Esophagus muscularis mucosa (tissue), 4 donors: ENCODE data around the gene TAF1L. TPM values are rescaled to one million over a fixed set of nuclear protein-coding genes. Genes with fewer than 3 reads are reported as not detected.

Source experiments
- DNase-seq: peaks from one replicate; pipeline ENCODE4 v3.0.0-alpha.2; 2017; ENCODE audit errors: extremely low spot score
- H3K27ac ChIP-seq, 4 donors: fragments of 200-600 bp; sonication (generic); replicated peaks in 1 of 4; 1 replicate in 3 of 4; 2 replicates in 1 of 4; pipeline ENCODE4 v1.5.1; 2016 to 2019; ENCODE audit warnings: mild to moderate bottlenecking in 1 of 4
- H3K27me3 ChIP-seq, 4 donors: fragments of 200-600 bp; sonication (generic); one replicate each; pipeline versions ENCODE4 v1.5.1 to v1.6.0; 2016 to 2019
- H3K36me3 ChIP-seq, 4 donors: fragments of 200-600 bp; sonication (generic); one replicate each; pipeline ENCODE4 v1.5.1; 2016 to 2019
- H3K4me1 ChIP-seq, 4 donors: fragments of 200-600 bp; sonication (generic); one replicate each; pipeline ENCODE4 v1.5.1; 2016 to 2019
- H3K4me3 ChIP-seq, 4 donors: fragments of 200-600 bp; sonication (generic); 1 replicate in 2 of 4; 2 replicates in 2 of 4; pipeline ENCODE4 v1.5.1; 2016 to 2019; ENCODE audit warnings: mild to moderate bottlenecking in 4 of 4, moderate library complexity in 1 of 4
- H3K9me3 ChIP-seq, 4 donors: fragments of 200-600 bp; sonication (generic); 1 replicate in 3 of 4; 2 replicates in 1 of 4; pipeline ENCODE4 v1.5.1; 2016 to 2019
- CTCF ChIP-seq, 3 experiments: fragments of 200-600 bp in 2 of 3; fragments of 450-650 bp in 1 of 3; sonication (generic) in 2 of 3; IDR thresholded peaks; one replicate each; pipeline ENCODE4 v1.5.1; 2017 to 2019; ENCODE audit warnings: antibody characterized with exemption in 3 of 3, mild to moderate bottlenecking in 2 of 3, moderate library complexity in 1 of 3
- EP300 ChIP-seq: sonication (generic); formaldehyde crosslinking; IDR thresholded peaks from one replicate; pipeline ENCODE4 v1.6.1; 2017; ENCODE audit warnings: antibody characterized with exemption
- POLR2A ChIP-seq: fragments of 450-650 bp; IDR thresholded peaks from one replicate; pipeline ENCODE4 v1.6.1; 2017; ENCODE audit warnings: antibody characterized with exemption, moderate library complexity, mild to moderate bottlenecking, low read depth
- POLR2AphosphoS5 ChIP-seq, 2 donors: sonication (generic); formaldehyde crosslinking; IDR thresholded peaks; one replicate each; pipeline ENCODE4 v1.6.1; 2017; ENCODE audit warnings: antibody characterized with exemption in 2 of 2
- WGBS: methylation state at CpG from one replicate; pipeline ENCODE4 v1.1.5; 2018; 5-methylcytosine and 5-hydroxymethylcytosine counted together
- intact Hi-C: fragments of 100-400 bp; cut with DNase I; formaldehyde crosslinking; loops from one replicate; pipeline ENCODE4 v1.15.1; 2023
- total RNA-seq, 4 donors: library from RNA; depleted of rRNA; stranded (reverse); fragments of >200 nt; gene quantifications; one replicate each; pipeline versions ENCODE4 v1.1.0 to v1.2.1, GENCODE V29; 2016

TAF1L gene
- total RNA-seq, 4 donors from 2014 or later: not detected

GRCh38 chr9:32631991-32632390 is 3.5 kb downstream of the TAF1L start:
- DNase-seq: no peak
- H3K27ac ChIP-seq: no peak overlapping the region
- intact Hi-C loops: no loop called here
- no peaks in the 10 kb centered on the region for H3K9me3 ChIP-seq
- H3K36me3 ChIP-seq: no peaks in the 10 kb centered on the region
- TF ChIP-seq EP300: no peak
- no peak for TF ChIP-seq CTCF (IDR thresholded peaks at IDR 0.05)
- no peak for TF ChIP-seq POLR2AphosphoS5 (IDR thresholded peaks at IDR 0.05)
- no peak for TF ChIP-seq POLR2A
- 81% methylated on average over 9 of the region's 9 CpGs for WGBS
- H3K27me3 ChIP-seq: no peaks in the 10 kb centered on the region
- no peaks in the 10 kb centered on the region for H3K4me1 ChIP-seq
- no peak overlapping the region for H3K4me3 ChIP-seq

- TF ChIP-seq CTCF (IDR thresholded peaks at IDR 0.05) (no peak), POLR2A (no peak), POLR2AphosphoS5 (IDR thresholded peaks at IDR 0.05) (no peak), EP300 (no peak)
- no peak overlapping the region for H3K27ac ChIP-seq
- no peaks in the 10 kb centered on the region for H3K4me1 ChIP-seq
- no peaks in the 10 kb centered on the region for H3K36me3 ChIP-seq
- intact Hi-C loops: no loop called here
- H3K9me3 ChIP-seq: no peaks in the 10 kb centered on the region
- H3K27me3 ChIP-seq: no peaks in the 10 kb centered on the region
- no peak for DNase-seq
- H3K4me3 ChIP-seq: no peak overlapping the region
These were observed 8.0 kb downstream of the TAF1L start for GRCh38 chr9:32627394-32627954.

- 82% methylated on average over 2 of the region's 2 CpGs for WGBS
- H3K27me3 ChIP-seq: no peaks in the 10 kb centered on the region
- H3K4me3 ChIP-seq: no peak overlapping the region
- intact Hi-C loops: no loop called here
- H3K36me3 ChIP-seq: no peaks in the 10 kb centered on the region
- no peak for TF ChIP-seq EP300
- TF ChIP-seq POLR2AphosphoS5 (IDR thresholded peaks at IDR 0.05): no peak
- no peak for TF ChIP-seq CTCF (IDR thresholded peaks at IDR 0.05)
- TF ChIP-seq POLR2A: no peak
- DNase-seq: no peak
- H3K27ac ChIP-seq: no peak overlapping the region
- no peaks in the 10 kb centered on the region for H3K9me3 ChIP-seq
- H3K4me1 ChIP-seq: no peaks in the 10 kb centered on the region
These were observed 10.1 kb downstream of the TAF1L start for GRCh38 chr9:32625320-32625719.

- WGBS: 82% methylated on average over 1 of the region's 1 CpG
These were observed 12.5 kb downstream of the TAF1L start for GRCh38 chr9:32622948-32623347.

More at GRCh38 chr9:32622948-32623347, 12.5 kb downstream of the TAF1L start:
- Histone ChIP-seq H3K27me3 (peaks cover 0 to 9% (median 0%) of the 10 kb centered on the region in 4 donors), H3K27ac (no peak overlapping the region), H3K4me1 (no peaks in the 10 kb centered on the region), H3K9me3 (no peaks in the 10 kb centered on the region), H3K36me3 (no peaks in the 10 kb centered on the region), H3K4me3 (no peak overlapping the region)
- DNase-seq: no peak
- TF ChIP-seq POLR2AphosphoS5 (IDR thresholded peaks at IDR 0.05) (no peak), EP300 (no peak), CTCF (IDR thresholded peaks at IDR 0.05) (no peak), POLR2A (no peak)
- intact Hi-C loops: no loop called here
